ENCODE measurements around the gene TNNC1.

Gene TNNC1

DNA sequence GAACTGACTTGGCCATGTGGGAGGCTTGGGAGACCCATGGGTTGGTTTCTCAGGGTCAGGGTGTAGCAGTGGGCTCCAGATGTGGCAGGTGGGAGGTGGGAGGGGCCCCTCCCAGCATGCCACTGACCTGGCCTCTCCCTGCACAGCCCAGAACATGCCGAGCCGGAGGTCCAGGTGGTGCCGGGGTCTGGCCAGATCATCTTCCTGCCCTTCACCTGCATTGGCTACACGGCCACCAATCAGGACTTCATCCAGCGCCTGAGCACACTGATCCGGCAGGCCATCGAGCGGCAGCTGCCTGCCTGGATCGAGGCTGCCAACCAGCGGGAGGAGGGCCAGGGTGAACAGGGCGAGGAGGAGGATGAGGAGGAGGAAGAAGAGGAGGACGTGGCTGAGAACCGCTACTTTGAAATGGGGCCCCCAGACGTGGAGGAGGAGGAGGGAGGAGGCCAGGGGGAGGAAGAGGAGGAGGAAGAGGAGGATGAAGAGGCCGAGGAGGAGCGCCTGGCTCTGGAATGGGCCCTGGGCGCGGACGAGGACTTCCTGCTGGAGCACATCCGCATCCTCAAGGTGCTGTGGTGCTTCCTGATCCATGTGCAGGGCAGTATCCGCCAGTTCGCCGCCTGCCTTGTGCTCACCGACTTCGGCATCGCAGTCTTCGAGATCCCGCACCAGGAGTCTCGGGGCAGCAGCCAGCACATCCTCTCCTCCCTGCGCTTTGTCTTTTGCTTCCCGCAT lies 33.4 kb upstream of the TNNC1 start:
- in situ Hi-C loops (cut with MboI; ENCODE audit: low pct_unique_long_range_greater_than_20kb, low sequenced_read_pairs) = no loop called here
- no peak for DNase-seq

DNA sequence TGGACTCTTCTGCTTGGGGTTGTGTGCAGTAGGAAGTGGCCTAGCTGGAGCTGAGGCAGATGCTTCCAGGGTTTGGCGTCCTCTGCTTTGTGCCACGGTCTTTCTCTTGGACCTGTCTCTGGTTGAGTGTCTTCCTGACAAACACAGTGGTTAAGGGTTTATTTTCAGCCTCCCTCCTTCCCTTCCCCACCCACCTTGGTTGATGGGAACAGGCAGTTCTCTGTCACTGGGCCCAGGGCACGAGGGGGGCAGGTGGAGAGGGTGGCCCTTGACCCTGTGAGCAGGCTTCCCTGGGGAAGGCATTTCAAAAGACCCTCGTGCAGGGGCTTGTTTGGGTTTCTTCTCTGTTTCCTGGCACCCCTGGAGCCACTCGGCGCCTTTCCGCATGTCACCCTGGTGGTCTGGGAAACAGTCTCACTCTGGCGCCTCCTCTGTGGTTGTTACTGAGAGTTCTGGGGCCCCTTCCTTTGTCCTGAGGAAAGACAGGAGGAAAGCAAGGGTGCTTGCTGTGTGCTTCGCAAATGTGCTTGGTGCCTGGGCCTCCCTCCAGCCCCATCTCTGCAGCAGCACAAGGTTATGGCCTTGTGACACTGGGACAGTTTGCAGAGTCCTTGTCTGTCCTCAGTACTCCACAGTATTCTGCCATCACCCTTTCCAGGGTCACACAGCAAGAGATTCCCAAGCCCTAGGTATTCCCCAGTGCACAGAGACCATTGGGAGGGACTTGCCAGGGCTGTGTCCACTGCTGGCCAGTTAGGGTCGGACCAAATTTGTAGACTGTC lies 31.0 kb upstream of the TNNC1 start:
- in situ Hi-C loops (cut with MboI; ENCODE audit: low pct_unique_long_range_greater_than_20kb, low sequenced_read_pairs) = no loop called here
- DNase-seq = no peak

DNA sequence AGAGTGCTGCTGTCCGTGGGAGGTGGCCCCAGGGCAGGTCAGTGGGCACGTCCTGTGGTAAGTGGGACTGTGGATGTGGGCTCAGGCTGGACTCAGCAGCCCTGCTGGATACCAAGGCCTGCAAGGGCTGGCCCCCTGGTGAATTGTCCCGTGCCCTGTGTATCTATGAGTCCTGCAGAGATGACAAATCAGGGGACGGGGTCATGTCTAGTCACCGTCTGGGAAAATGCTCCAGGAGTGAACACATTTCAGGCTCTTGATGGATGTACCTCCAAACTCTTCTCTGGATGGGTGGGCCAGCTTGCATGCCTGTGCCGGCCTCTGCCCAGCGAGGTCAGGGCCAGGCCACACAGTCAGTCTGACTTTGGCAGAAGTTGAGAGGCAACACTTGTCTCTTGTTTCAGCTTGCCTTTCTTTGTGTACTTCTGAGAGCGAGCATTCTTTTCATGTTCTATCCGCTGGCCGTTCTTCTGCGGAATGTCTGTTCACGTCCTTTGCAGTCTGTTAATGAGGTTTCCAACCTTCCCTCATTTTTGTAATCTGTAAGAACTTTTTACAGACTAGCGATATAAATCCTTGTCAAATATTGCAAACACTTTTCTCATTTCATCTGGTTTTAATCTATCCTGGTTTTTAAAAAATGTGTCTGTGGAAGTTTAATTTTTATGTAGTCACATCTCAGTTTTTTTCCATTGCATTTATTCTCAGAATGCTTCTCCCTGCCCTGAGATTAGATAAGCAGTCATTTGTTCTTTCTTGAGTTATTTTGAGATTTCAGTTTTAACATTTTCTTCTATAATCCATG lies 29.9 kb upstream of the TNNC1 start:
- DNase-seq = no peak
- in situ Hi-C loops (cut with MboI; ENCODE audit: low pct_unique_long_range_greater_than_20kb, low sequenced_read_pairs) = no loop called here

DNA sequence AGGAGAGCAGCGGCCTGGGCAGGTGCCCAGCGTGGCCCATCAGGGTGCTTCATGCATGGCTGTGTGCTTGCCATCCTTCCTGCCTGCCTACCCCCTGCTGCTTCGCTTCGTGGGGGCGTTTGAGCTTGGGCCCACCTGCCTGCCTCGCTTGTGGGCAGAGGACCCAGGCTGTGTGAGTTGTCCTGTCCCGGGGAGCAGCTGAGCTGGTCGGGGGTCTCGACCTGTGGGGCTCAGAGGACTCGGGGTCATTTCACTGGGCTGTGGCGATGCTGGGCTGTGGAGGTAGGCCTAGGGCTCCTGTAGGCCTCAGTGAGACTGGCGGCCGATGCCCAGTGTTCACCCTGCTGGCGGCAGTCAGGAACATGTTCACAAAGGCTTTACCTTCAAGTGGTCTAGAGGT lies 29.2 kb upstream of the TNNC1 start:
- DNase-seq = no peak
- in situ Hi-C loops (cut with MboI; ENCODE audit: low pct_unique_long_range_greater_than_20kb, low sequenced_read_pairs) = no loop called here

DNA sequence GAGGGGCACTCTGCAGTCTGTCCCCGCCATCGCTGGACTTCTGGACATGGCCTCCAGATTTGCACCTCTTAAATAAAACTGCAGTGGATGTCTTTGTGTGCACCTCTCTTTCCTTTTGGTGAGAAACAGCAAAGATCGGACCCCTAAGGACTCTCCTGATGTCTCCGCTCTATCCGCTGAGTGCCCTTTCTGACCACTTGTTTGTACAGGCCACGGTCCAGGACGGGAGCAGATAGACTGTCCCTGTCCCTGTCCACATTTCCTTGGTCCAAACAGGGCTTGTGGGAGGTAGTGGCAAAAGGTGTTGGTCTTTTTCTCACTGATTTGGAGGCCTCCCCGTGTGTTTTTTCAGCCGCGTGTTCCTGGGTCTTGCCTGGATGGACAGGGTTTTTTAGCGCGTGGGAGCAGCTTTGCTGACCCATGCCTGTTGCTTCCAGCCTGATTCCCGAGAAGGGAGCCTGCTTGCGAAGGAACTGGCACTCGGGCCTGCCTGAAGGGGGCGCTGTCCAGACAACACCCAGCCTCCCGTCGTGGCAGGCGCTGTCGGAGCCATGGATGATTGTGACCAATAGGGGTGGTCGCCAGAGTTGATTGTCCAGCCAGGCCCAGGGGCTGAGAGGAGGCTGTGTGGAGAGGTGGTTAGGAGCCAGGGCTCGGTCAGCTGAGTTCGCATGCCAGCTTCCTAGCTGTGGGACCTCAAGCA lies 28.1 kb upstream of the TNNC1 start:
- no peak for DNase-seq
- in situ Hi-C loops (cut with MboI; ENCODE audit: low pct_unique_long_range_greater_than_20kb, low sequenced_read_pairs) = no loop called here

DNA sequence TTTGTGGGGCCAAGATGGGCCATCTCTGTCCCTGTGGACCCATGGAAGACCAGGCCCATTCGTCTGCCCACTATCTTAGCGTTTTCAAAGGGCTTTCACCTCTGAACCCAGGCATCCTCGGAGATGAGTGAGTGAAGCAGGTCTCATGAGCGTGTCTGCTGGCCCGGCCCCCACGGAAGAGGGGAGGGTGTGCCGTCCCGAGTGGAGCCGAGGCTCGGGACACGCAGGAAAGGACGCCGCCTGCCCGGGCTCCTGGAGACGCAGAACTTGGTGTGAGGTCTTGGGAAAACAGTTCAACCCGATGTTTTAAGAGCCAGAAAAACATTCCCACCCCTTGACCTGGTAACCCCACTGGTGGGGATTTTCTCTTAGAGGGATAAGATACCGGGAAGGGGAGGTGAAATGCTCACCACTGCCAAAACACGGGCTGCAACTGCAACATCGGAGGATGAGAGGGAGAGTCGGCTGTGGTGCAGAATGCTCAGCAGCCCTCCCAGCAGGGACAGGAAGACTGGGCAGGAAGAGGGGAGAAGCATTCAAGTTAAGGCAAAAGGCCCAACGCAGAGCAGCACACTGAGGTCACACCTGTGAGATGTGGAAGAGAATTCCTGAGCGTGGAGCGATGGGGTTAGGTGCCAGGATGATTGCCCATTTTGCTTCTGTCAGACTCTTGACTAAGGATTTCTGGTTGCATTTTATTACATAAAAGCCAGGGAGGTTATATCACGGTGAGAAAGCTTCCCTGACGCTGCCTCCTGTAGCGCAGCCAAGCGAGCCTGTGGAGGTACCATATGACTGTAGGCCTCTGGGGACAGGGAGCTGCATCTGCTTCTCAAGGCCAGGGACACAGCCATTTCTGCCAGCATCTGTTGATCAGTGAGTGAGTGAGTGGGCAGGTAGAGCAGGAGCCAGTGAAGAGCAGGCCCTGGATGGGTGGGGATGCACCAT lies 27.2 kb upstream of the TNNC1 start:
- no peak for DNase-seq
- in situ Hi-C loops (cut with MboI; ENCODE audit: low pct_unique_long_range_greater_than_20kb, low sequenced_read_pairs) = no loop called here

DNA sequence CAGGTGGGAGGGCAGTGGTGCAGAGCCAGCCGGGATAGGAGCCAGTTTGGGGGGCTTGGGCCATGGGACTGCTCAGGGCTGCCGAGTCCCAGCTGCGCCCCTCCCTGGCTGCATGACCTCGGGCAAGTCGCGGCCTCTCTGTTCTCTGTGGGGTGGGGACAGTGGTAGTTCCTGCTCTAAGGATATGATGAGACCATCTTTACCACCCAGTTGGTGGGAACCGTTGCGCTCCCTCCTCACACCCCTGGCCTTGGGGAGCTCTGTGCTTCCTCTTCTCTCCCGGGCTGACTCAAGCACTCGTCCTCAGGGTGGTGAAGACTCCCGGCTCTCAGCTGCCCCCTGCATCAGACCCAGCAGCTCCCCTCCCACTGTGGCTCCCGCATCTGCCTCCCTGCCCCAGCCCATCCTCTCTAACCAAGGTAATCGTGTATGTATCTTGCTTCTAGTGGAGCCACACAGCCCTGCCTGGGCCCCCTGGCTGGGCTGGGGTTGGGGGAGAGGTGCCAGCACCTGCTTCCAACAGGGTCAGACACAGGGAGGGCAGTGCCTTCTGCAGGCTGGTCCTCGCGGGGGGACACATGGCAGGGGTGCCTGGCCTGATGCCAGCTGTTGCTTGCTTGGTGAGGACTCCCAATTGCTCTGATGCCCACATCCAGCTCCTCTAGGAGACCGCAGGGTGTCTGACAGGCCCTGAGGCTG lies 26.2 kb upstream of the TNNC1 start:
- DNase-seq = no peak
- in situ Hi-C loops (cut with MboI; ENCODE audit: low pct_unique_long_range_greater_than_20kb, low sequenced_read_pairs) = no loop called here

DNA sequence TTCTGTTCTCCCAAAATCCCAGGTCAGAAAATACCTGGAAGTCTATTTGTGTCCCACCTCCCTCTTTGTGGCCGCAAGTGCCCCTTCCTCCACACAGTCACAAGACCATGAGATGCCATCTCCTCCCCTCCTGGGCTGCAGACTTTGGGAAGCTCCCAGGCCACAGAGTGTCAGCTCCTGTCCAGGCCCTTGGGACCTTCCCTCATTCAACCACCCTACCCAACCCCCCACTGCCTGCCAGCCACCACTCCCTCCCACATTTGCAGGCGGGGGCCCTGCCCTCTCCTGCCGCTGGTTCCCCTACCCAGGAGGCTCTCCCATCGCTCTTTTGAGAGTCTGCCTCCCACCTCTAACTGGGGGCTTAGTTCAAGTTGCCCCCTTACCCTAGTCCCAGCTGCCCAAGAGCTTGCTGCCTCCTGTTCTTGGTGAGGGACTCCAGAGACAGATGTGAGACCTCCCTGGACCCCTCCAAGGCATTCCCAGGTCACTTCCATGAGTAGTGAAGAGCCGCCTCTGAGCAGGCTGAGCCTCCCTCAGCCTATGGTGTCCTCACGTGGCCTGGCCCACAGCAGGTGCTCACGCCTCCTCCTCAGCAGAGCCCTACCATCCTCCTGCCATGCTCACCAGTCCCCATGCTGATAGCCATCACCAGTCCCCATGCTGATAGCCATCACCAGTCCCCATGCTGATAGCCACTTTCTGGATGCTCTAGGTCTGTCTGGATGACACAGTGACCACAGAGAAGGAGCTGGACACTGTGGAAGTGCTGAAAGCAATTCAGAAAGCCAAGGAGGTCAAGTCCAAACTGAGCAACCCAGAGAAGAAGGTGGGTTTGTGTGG lies 25.4 kb upstream of the TNNC1 start:
- no peak for DNase-seq
- in situ Hi-C loops (cut with MboI; ENCODE audit: low pct_unique_long_range_greater_than_20kb, low sequenced_read_pairs) = no loop called here

DNA sequence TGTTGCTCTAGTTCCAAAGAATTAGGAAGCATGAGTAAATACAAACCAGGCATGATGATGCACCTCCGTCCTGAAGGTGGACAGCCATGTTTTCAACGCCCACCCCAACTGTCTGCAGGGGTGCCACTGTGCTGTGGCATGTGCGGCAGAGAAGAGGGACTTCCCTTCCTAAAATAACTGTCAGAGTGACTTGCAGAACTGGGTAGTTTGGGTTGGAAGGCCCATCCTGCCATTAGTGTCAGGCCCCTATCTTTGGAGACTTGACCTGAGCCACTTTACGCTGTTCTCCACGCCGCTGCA lies 23.9 kb upstream of the TNNC1 start:
- in situ Hi-C loops (cut with MboI; ENCODE audit: low pct_unique_long_range_greater_than_20kb, low sequenced_read_pairs) = no loop called here
- DNase-seq = no peak

DNA sequence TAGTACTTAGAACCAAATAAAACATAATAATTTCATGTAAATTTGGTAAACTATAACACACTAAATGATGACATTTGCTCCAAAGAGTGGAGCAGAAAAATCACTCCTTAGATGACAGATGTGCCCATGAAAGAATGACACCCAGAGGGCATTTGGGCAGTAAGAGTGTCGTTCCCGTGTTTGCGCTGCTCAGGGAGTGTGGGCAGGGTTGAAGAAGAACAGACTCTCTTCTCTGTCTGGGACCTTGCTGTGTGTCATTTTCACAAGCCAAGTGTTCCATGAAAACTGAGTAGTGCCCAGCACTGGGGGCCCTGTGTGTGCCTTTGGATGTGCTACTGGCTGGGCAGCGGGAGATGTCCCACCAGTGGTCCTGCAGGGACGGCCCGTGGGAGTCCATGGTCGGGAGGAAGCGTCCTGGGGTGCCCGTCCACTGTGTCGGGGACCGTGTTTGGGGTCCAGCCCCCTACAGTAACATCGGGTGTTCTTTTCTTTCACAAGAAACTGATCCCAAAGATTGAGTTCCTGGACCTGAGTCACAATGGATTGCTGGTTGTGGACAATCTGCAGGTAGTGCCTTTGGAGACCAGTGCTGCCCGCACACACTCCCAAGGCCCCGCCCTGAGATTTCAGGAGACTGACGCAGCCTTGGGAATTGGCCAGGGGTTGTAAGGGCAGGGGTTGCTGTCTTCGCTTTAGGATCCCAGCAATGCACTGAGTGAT lies 23.4 kb upstream of the TNNC1 start:
- in situ Hi-C loops (cut with MboI; ENCODE audit: low pct_unique_long_range_greater_than_20kb, low sequenced_read_pairs) = no loop called here
- no peak for DNase-seq

DNA sequence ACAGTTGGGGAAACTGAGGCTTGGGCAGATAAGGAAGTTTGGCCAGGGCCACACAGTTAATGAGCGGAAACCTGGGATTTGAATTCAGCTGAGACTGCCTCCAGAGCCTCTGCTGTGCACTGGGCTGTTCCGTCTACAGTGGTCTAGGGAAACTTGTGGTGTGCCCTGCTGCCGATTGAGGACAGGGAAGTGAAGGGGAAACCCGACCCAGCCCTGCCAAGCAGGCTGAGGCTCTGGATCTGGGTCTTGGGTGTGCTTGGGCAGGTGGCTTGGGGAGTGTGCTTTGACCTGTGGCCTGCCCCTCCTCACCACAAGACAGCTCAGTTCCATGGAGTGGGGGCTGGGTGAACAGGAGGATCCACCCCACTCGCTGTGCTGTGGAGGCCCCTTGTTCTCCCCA lies 19.2 kb upstream of the TNNC1 start:
- no peak for DNase-seq

DNA sequence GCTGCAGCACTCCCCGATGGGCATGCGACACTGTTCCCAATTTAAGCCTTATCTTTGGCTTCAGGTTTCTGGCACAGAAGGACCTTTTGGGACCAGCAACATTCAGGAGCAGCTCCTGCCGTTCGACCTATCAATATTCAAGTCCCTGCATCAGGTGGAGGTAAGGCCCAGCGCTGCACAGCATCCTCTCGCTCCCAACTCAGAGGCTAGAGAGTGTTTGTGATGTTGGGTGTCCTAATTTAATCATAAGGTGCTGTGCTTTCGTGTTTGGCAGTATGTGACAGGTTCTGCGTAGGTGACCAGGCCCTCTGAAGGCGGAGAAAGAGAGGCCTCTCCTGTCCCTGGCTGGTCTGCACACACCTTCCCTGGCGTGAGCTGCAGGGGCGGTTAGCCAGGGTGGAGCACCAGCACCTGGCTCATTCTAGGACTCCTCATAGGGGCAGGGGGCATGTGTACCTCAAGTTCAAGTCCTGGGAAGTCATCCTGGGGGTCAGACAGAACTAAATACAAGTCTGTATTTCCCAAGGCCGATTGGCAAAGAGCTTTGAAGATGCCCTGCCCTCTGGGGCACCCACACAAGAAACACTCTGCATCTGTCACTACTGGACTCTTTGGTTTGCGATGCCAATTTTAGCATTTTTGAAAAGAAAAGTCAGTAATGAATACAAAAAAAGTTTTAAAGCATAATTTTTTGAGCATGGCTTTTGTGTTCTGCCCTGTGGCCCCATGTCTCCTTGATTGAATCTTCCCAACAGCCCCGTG lies 18.6 kb upstream of the TNNC1 start:
- in situ Hi-C loops (cut with MboI; ENCODE audit: low pct_unique_long_range_greater_than_20kb, low sequenced_read_pairs) = no loop called here
- DNase-seq = no peak

More for the DNA sequence above, 19.2 kb upstream of the TNNC1 start:
- in situ Hi-C loops (cut with MboI; ENCODE audit: low pct_unique_long_range_greater_than_20kb, low sequenced_read_pairs) = no loop called here

DNA sequence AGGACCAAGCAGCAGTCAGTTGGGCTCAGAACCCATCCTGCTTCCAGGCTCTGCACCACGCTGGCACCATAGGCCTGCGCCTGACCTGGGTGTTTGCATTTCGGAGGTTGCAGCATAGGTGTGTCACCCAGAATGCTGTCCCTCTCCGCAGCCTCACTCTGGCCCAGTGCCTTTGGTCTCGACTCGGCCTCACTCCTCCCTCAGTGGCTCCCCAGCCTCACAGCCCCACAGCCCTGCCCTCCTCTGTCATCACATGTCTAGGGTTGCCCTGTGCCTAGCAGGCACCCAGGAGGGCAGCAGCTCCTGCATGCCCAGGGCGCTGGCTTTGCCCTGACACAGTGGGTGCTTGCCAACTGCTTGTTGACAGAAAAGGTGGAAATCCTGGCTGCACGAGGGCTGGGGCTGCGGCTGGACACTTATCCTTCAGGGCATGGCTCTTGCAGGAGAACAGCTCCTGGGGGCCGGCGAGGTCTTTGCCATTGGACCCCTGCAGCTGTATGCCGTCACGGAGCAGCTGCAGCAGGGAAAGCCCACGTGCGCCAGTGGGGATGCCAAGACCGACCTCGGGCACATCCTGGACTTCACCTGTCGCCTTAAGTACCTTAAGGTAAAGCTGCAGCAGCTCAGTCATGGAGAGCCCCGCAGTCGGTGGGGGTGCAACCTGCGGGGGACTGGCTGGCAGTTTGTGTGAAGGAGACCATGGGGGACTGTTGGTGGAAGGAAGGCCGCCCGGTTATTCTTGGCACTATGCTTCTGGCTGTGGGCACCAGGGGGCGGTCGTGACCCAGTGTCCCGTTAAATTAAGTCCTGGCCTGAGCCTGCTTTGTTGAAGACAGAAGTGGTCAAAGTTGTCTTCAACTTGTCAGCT lies 17.8 kb upstream of the TNNC1 start:
- peak; percentile 77 for DNase-seq
- in situ Hi-C loops (cut with MboI; ENCODE audit: low pct_unique_long_range_greater_than_20kb, low sequenced_read_pairs) = no loop called here

DNA sequence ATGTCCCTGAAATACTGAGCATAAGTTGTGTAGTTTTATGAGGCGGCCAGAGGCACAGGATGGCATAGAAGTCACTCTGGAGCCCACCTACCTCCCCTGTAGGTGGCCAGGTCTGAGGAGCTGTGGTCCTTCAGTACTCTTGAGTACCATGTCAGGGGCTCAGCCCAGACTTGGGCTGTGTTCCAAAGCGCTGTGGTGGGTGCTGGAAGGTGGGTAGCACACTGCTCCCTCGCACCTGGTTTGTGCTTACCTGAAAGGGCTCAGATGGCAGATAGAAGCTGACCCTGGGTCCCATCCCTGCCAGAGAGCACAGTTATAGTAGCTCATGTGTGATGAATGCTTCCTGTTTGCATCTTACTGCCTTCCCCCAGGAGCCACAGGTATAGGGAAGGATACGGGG lies 17.1 kb upstream of the TNNC1 start:
- in situ Hi-C loops (cut with MboI; ENCODE audit: low pct_unique_long_range_greater_than_20kb, low sequenced_read_pairs) = no loop called here
- DNase-seq = no peak

DNA sequence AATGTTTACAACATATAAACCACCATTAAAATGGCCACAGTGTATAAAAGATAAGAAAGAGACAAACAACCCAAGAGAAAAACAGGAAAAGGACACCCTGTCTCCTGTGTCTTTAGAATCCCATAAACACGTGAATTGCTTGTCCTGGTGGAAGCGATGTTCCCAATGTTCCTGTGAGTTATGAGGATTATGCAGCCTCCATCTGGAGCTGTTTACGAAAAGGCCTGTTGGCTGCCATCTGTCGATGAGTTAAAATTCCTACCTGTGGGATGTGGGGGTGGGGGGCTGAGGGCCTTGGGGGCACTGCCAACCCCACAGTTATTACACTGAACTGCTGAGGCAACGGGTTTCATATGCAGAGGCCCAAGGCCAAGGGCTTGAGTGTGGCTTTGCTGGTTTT lies 15.2 kb upstream of the TNNC1 start:
- in situ Hi-C loops (cut with MboI; ENCODE audit: low pct_unique_long_range_greater_than_20kb, low sequenced_read_pairs) = no loop called here

More for the DNA sequence above, 15.2 kb upstream of the TNNC1 start:
- DNase-seq = no peak
